Measurements from ENCODE around the gene HIVEP3.

The HIVEP3 gene

GRCh38 chr1:41689139-41689538 is 229.6 kb downstream of the HIVEP3 start:
- TF ChIP-seq CTCF (IDR thresholded peaks at IDR 0.05; ENCODE audit: insufficient read depth, low read depth, low read length, missing control alignments), result no peak
- no peak overlapping the region for H3K4me3 ChIP-seq (ENCODE audit: low read length)
- DNase-seq (ENCODE audit: low read depth), result no peak

GRCh38 chr1:41687007-41687406 is 231.7 kb downstream of the HIVEP3 start:
- no peak overlapping the region for H3K4me3 ChIP-seq (ENCODE audit: low read length)
- no peak for DNase-seq (ENCODE audit: low read depth)
- TF ChIP-seq CTCF (IDR thresholded peaks at IDR 0.05; ENCODE audit: insufficient read depth, low read depth, low read length, missing control alignments), result no peak

DNA sequence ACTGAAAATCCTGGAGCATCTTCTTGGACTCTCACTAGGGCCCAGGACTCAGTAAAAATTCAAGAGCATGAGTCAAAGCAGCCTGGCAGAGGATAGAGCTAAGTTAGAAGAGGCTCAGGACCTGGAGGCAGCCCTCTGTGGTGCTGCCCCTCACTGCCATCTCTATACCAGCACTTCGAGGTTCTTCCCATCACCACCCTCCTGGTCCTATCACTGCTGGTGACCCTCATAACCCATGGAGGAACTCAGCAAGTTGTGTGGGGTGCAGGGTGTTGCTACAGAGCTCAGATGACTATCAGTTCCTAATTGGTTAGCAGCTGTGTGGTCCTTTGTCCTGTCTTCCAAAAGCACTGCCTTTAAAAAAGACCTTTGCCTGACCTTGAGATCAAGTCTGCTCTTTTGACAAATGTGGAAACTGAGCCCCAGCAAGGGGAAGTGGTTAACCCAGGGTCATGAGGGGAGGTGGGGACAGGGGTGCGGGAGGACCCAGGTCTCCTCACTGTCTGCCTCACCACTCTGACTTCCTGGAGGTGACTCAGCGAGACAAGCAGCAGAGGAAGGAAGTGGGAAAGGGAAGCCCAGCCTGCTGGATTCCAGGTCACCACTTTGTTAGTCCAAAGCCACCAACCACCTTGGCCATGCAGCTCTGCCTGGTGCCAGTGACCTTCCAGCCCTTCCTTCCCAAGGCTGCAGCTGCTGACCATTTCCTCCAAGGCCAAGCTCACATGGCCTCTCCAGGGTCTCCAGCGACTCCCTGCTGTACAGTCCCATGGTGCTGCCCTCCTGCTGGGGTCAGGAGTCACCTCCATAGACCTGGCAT is 234.8 kb downstream of the HIVEP3 start:
- DNase-seq (ENCODE audit: low read depth), result peak; percentile 51
- no peak overlapping the region for H3K4me3 ChIP-seq (ENCODE audit: low read length)
- no peak for TF ChIP-seq CTCF (IDR thresholded peaks at IDR 0.05; ENCODE audit: insufficient read depth, low read depth, low read length, missing control alignments)

DNA sequence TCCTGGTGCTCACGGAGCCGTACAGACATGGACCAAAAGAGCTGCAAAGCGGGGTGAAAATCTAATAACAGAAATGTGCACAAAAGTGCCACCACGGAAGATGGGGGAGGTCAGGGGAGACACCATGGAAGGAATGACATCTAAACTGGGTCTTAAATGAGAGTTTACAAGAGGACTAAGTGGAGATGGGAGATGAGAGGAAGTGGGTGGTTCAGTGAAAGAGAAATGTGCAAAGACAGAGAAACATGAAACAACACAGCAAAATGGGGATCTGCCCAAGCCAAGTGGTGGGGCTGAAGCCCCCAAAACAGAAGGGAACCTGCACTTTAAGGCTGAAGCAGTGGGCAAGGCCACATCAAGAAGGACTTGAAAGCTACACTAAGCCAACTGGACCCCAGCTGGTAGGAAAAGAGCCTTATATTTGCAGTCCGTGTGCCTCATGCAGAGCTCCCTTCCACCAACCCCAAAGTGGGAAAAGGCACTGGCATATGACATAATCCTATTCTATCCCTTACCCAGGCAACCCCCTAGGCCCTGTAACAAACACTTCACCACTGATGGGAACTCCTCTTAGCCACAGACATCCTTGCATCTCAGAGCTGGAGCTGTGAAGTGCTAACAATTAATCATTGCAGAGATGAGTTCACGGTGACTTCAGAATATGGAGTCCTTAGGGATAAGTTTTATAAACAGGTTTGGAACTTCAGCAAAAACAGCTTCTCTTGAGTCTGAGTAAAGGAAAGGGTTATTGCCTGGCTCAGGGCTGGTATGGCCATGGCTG is 235.7 kb downstream of the HIVEP3 start:
- H3K4me3 ChIP-seq (ENCODE audit: low read length), result no peak overlapping the region
- DNase-seq (ENCODE audit: low read depth), result no peak
- TF ChIP-seq CTCF (IDR thresholded peaks at IDR 0.05; ENCODE audit: insufficient read depth, low read depth, low read length, missing control alignments), result no peak

- no peak for TF ChIP-seq CTCF (IDR thresholded peaks at IDR 0.05; ENCODE audit: insufficient read depth, low read depth, low read length, missing control alignments)
- no peak for DNase-seq (ENCODE audit: low read depth)
- no peak overlapping the region for H3K4me3 ChIP-seq (ENCODE audit: low read length)
Observed at GRCh38 chr1:41682149-41682548, 236.6 kb downstream of the HIVEP3 start.

DNA sequence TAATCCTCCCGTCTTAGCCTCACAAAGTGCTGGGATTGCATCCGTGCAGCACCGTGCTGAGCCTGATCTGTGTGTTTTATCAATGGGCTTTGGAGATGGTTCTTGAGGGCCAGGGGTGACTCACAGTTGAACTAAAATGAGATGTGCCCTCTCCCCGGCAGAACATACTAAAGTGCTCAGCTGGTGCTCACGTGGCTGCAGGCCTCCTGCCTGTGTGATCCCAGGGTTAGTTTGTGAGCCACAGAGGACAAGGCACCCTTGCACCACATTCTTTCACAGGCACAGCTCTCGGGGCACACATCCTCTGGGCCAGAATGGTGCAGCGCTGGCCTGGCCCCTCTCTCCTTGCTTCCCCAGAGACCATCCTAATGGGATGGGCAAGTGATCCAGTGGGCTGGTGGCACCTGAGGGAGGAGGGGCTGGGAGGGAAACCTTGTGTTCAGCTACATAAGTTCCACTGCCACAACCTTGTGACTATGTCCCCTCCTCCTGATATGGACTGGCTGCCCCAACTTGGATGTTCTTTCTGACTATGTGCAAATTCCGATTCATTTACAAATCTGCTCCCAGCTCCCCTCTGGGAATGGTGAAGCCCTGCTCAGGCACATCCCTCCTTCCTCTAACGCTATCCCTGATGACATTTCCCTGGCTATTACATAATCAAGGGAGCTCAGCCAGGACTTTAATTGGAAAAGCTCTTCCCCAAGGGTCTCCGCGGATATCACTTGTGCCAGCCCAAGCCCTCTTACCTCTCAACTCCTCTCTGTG is 237.2 kb downstream of the HIVEP3 start:
- H3K4me3 ChIP-seq (ENCODE audit: low read length), result no peak overlapping the region
- DNase-seq (ENCODE audit: low read depth), result peak; percentile 63
- no peak for TF ChIP-seq CTCF (IDR thresholded peaks at IDR 0.05; ENCODE audit: insufficient read depth, low read depth, low read length, missing control alignments)

All from epithelial cell of esophagus (primary cell).